ENCODE measurements around the gene DLL1.

The DLL1 gene

GRCh38 chr6:170282512-170283158 lies 8.2 kb downstream of the DLL1 start:
- DNase-seq = no peak

DNA sequence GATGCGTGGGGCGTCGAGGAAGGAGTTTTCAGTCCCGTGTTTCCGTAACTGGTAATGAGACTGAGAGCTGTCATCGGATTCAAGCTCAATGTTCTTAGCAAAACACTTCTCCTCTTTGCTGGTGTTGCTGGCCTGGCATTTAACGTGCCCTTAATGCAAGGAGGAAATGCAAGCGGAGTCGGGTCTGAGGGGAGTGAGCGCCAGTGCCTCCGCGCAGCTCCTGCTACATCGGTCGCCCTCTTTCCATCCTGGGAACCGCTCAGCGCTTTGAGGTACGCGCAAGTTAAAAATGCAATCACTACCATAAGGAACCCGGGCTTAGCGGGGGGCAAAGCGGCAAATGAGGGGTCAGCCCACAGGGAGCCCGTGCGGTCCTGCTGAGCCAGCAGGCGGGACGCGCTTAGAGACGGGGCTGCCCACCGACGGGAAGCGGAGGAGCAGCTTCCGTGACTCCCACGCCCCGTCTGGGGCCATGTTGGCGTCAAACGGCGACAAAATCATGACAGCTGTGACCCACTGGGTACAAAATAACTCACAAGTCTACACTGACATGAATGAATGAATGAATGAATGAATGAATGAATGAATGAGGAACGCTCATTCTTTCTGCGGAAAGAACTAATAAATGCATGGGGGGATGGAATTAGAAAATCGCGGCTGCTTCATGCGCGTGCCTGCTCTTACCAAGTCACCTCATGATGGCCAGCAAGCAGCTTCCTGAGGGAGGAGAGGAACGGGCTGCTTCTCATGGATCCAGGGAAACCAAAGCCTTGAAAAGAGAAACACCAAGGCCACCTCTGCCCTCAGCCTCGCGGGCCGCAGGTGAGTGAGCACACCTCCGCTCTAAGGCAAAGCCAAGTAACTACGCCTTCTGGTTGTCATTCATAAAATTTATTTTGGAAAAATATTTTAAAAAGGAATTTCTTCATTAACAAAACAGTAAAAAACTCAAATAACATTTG lies 9.3 kb downstream of the DLL1 start:
- DNase-seq = no peak

DNA sequence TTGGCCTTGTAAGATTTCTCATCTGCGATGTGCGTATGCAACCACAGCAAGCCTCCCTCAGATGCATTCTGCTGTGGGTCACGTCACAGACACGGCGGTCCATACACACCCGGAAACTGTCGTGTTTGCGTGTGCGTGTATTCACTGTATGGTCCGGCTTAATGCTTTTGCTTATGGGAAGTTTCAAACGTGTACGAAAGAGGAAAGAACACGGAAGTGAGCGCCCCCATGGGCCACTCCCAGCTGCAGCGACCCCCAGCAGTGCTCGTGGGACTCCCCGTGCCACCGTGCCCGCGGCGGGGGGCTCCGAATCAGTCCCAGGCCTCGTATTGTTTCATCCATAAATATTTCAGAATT lies 10.2 kb downstream of the DLL1 start:
- DNase-seq = no peak

- DNase-seq = peak in 1 of 2 donors; percentile 46
Observed at GRCh38 chr6:170279977-170280688, 10.7 kb downstream of the DLL1 start.

GRCh38 chr6:170279426-170279825 lies 11.5 kb downstream of the DLL1 start:
- no peak for DNase-seq

- no peak for DNase-seq
Observed at GRCh38 chr6:170278743-170279094, 12.2 kb downstream of the DLL1 start.

DNA sequence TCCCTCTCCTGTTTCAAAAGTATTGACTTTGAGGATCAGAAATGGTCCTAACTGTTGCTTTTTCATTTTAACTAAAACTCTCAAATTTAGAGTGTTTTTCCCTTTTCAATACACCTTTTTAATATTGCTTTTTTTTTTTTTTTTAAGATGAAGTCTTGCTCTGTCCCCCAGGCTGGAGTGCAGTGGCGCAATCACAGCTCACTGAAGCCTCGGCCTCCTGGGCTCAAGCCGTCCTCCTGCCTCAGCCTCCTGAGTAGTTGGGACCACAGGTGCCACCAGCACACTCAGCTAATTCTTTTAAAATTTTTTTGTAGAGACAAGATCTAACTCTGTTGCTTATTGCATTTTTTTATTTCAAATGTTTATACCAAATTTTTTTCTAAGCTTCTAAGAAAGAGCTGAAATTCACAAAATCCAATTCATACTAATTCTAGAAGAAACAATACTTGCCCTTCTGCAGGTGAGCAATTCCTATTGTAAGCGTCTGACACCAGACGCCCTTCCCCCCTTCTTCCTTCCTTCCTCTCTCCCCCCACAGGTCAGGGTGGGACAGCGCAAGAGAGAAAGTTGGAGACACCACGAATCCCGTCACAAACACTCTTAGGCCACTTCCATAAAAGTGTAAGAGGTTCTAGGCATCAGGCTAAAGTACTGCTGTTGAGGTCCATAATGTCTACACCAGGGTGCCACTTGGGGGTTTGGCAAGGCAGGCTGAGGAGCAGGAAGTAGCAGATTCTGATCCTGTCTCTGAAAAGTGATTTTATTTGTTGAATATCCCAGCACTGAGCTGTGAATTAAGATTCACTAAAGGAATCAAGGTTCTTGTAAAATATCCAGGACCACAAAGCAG lies 12.8 kb downstream of the DLL1 start:
- no peak for DNase-seq

GRCh38 chr6:170276369-170277057 lies 14.4 kb downstream of the DLL1 start:
- no peak for DNase-seq

GRCh38 chr6:170274713-170275560 lies 15.9 kb downstream of the DLL1 start:
- DNase-seq = no peak

DNA sequence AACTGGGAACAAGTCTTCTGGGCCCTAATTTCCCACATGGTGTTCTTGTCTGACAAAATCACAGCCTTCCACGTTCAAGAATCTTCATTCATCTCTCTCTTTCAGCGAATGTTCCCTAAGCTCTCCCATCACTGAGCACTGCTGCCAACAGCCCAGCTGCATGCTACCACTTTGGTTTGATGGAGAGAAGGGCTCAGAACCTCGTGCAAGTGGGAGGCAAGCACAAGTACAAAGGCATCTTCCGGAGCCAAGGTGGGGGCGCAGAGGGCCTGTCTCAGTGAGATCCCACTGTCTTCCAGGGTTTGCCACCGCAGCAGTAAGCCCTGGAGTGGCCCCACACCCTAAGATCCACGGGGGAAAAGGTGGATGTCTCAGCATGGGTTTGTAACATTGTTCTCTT lies 17.2 kb downstream of the DLL1 start:
- no peak for DNase-seq

DNA sequence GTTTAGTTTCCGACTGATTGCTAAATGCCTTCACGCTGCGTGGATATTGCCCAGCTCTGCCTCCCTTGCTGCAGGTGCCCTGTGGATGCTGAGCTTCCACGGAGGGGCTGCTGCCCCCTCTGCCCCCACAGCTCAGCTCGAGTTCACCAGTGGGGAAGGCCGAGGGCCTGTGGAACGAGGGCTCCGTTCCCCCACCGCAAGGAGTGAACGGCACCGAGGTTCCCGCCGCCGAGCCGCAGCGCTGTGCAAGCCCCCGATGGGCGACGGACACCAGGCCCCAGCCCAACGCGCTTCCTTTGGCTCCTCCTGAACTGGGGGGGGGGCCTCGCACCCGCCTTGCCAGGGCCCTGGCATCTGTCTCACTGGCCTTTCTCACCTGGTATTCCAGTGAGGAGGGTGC lies 17.7 kb downstream of the DLL1 start:
- no peak for DNase-seq

DNA sequence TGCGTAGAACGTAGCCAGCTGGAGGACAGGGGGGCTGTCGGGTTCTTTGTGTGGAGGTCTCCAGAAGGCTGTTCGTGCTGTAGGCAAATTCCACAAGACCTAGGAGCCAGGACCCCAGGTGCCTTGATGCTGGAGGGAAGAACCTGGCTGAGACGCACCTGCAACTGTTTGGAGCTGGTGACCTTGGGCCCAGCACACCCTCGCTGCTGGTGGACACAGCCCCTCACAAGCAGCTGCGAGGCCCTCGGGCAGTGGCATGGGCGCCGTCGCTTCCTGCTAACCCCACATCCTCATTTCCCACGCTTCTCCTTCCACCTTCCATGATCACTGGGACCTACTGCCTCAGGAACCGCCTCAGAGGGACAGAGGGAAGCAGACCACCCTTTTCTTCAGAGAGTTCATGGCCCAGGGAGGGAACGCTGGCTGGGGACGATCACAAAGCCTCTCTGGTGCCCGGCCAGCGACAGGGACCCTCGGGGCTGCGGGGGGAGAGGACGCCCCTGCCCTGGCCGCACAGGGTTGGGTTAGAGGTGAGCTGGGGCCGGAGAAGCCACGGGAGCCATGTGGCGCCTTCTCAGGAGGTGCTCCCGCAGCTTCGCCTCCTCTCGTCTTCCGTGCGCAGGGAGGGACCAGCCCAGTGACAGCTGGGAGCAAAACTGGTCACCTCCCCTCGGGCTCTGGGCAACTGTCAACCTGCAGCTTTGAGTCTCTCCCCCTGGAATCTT lies 18.4 kb downstream of the DLL1 start:
- DNase-seq = no peak

GRCh38 chr6:170271771-170272314 lies 19.0 kb downstream of the DLL1 start:
- DNase-seq = peak; percentile 52 to 74

- no peak for DNase-seq
Observed at GRCh38 chr6:170270984-170271593, 19.8 kb downstream of the DLL1 start.

DNA sequence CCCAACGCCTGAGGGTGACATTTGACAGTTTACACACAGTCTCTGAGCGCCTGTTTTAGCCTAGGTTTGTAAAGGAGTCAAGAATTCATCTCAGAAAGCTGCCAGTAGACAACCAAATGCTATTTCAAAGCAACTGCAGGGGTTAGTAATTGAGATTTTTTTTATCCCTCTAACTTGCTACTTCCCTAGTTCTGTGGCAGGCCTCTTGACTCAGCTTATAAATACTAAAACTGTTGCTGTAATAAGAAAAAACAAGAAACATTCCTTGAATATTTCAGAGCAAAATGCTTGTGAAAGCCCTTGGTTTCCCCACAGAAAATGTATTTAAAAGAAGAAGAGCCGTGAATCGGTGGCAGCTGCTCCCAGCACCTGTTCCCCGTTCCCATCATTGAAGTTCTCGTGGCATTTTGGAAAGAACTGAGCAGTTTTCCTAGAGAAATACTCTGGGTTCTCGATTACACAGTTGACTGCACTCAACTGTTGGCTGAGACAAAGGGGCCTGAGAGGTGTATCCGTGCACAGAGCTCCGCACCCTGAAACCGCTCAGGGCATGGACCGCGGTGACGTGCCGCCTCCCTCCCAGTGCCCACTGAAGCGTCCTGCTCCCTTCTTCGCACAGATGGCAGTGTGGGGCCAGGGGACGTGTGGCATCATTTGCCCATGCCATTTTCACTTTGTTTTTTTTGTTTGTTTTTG lies 20.9 kb downstream of the DLL1 start:
- no peak for DNase-seq

GRCh38 chr6:170269151-170269845 lies 21.6 kb downstream of the DLL1 start:
- no peak for DNase-seq

- no peak for DNase-seq
Observed at GRCh38 chr6:170268216-170269129, 22.4 kb downstream of the DLL1 start.
